ENCODE results near the gene PPP1R14C. TPM values are rescaled to one million over a fixed set of nuclear protein-coding genes. Genes with fewer than 3 reads are reported as not detected.

The PPP1R14C gene
- total RNA-seq, 6 experiments from 2014 or later: 0.17 TPM; not detected in 5

- H3K27ac Mint-ChIP-seq: no peak overlapping the region
- peaks cover 9% of the 10 kb centered on the region for H3K9me3 Mint-ChIP-seq
- DNase-seq: no peak
- H3K27me3 Mint-ChIP-seq (ENCODE audit: insufficient read depth): peaks cover 12% of the 10 kb centered on the region
- no peaks in the 10 kb centered on the region; the same call in 1 of the 2 replicates for H3K36me3 Mint-ChIP-seq (ENCODE audit: low read depth)
- 0 out of 2 replicates have a peak, but pooled peaks cover under 1% of the 10 kb centered on the region for H3K4me1 Mint-ChIP-seq (ENCODE audit: low read depth)
- TF ChIP-seq, protein P1, sequence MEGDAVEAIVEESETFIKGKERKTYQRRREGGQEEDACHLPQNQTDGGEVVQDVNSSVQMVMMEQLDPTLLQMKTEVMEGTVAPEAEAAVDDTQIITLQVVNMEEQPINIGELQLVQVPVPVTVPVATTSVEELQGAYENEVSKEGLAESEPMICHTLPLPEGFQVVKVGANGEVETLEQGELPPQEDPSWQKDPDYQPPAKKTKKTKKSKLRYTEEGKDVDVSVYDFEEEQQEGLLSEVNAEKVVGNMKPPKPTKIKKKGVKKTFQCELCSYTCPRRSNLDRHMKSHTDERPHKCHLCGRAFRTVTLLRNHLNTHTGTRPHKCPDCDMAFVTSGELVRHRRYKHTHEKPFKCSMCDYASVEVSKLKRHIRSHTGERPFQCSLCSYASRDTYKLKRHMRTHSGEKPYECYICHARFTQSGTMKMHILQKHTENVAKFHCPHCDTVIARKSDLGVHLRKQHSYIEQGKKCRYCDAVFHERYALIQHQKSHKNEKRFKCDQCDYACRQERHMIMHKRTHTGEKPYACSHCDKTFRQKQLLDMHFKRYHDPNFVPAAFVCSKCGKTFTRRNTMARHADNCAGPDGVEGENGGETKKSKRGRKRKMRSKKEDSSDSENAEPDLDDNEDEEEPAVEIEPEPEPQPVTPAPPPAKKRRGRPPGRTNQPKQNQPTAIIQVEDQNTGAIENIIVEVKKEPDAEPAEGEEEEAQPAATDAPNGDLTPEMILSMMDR (IDR thresholded peaks at IDR 0.05): no peak
- no peak overlapping the region for H3K4me3 Mint-ChIP-seq
Measured at GRCh38 chr6:150281767-150282166, 138.9 kb downstream of the PPP1R14C start.

GRCh38 chr6:150282806-150283205, 140.0 kb downstream of the PPP1R14C start:
- Mint-ChIP-seq H3K36me3 (ENCODE audit: low read depth) (no peaks in the 10 kb centered on the region; the same call in 1 of the 2 replicates), H3K4me1 (ENCODE audit: low read depth) (peaks cover 6% of the 10 kb centered on the region; the same call in 1 of the 2 replicates), H3K27ac (no peak overlapping the region), H3K27me3 (ENCODE audit: insufficient read depth) (peaks cover 9% of the 10 kb centered on the region), H3K9me3 (peaks cover 9% of the 10 kb centered on the region), H3K4me3 (no peak overlapping the region)
- TF ChIP-seq, protein P1 (IDR thresholded peaks at IDR 0.05): no peak
- no peak for DNase-seq

GRCh38 chr6:150286460-150286859, 143.6 kb downstream of the PPP1R14C start:
- Mint-ChIP-seq H3K27ac (no peak overlapping the region), H3K9me3 (peaks cover 9% of the 10 kb centered on the region), H3K4me1 (ENCODE audit: low read depth) (peaks cover 25% of the 10 kb centered on the region), H3K36me3 (ENCODE audit: low read depth) (no peaks in the 10 kb centered on the region; the same call in 1 of the 2 replicates), H3K27me3 (ENCODE audit: insufficient read depth) (peaks cover 8% of the 10 kb centered on the region), H3K4me3 (no peak overlapping the region)
- TF ChIP-seq, protein P1 (IDR thresholded peaks at IDR 0.05): no peak
- DNase-seq: no peak

DNA sequence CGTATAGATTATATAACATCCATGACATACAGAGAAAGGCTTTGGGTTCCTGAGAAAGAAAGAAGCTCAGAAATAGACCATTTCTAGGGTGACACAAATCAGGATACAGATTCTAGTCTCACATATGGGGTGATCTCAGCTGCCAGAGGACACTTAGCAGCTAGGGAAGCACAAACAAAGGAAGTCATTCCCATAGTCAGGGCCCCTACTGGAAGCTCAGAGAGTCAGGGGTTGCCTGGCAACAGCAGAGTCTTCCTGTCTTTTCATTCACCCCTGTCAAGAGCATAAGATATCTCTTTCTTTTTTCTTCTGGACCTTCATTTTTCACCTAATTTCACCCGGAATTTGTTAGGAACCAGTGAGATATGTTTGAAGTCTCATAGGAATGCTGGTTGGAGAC, 144.1 kb downstream of the PPP1R14C start:
- H3K4me3 Mint-ChIP-seq: no peak overlapping the region
- H3K9me3 Mint-ChIP-seq: peaks cover 9% of the 10 kb centered on the region
- H3K36me3 Mint-ChIP-seq (ENCODE audit: low read depth): no peaks in the 10 kb centered on the region; the same call in 1 of the 2 replicates
- DNase-seq: no peak
- H3K4me1 Mint-ChIP-seq (ENCODE audit: low read depth): peaks cover 25% of the 10 kb centered on the region
- H3K27me3 Mint-ChIP-seq (ENCODE audit: insufficient read depth): peaks cover 8% of the 10 kb centered on the region
- TF ChIP-seq, protein P1 (IDR thresholded peaks at IDR 0.05): no peak
- no peak overlapping the region for H3K27ac Mint-ChIP-seq

- no peak overlapping the region for H3K4me3 Mint-ChIP-seq
- H3K27me3 Mint-ChIP-seq (ENCODE audit: insufficient read depth): peaks cover 7% of the 10 kb centered on the region
- H3K4me1 Mint-ChIP-seq (ENCODE audit: low read depth): peaks cover 35% of the 10 kb centered on the region
- no peak overlapping the region for H3K27ac Mint-ChIP-seq
- TF ChIP-seq, protein P1 (IDR thresholded peaks at IDR 0.05): no peak
- H3K9me3 Mint-ChIP-seq: no peaks in the 10 kb centered on the region
- H3K36me3 Mint-ChIP-seq (ENCODE audit: low read depth): no peaks in the 10 kb centered on the region
- DNase-seq: no peak
Measured at GRCh38 chr6:150288456-150288855, 145.6 kb downstream of the PPP1R14C start.
